Measurements from ENCODE around the gene MYZAP. TPM values are rescaled to one million over a fixed set of nuclear protein-coding genes. Genes with fewer than 3 reads are reported as not detected.

The MYZAP gene
- total RNA-seq, 1 experiment from 2014 or later, result 0.63 TPM

- H3K23me2 ChIP-seq (ENCODE audit: insufficient read length, low read depth, low read length, poor library complexity, severe bottlenecking), result no peaks in the 10 kb centered on the region
- WGBS (ENCODE audit: extremely low coverage, insufficient read length, low lambda C conversion rate), result no CpG with 5 or more reads among the region's 3 CpGs
- no peak overlapping the region for H3K56ac ChIP-seq (ENCODE audit: insufficient read length, low read depth, low read length)
- no peak overlapping the region for H2BK5ac ChIP-seq (ENCODE audit: insufficient read length, low read length)
- H2BK15ac ChIP-seq (ENCODE audit: low read depth, low read length), result no peak overlapping the region
- no peak overlapping the region for H3K9ac ChIP-seq (ENCODE audit: extremely low read depth, insufficient read length, low read length)
- no peak overlapping the region for H2BK12ac ChIP-seq (ENCODE audit: insufficient read length, low read depth, low read length)
- Mint-ChIP-seq H3K27me3 (ENCODE audit: low read depth) (no peaks in the 10 kb centered on the region), H3K36me3 (ENCODE audit: insufficient read depth in 1 of 3, low read depth in 3 of 3) (peaks cover 4 to 21% (median 10%) of the 10 kb centered on the region in 3 experiments; a peak in 5 of 7 replicates), H3K27ac (no peak overlapping the region), H3K4me3 (no peak overlapping the region), H3K4me1 (no peaks in the 10 kb centered on the region), H3K9me3 (peaks cover 0 to 8% of the 10 kb centered on the region in 2 experiments; a peak in 4 of 5 replicates)
- H3K4me1 ChIP-seq (ENCODE audit: insufficient read depth, low read length), result no peaks in the 10 kb centered on the region
- H3K27ac ChIP-seq (ENCODE audit: insufficient read length, low read depth, low read length), result no peak overlapping the region
- no peak overlapping the region for H3K14ac ChIP-seq (ENCODE audit: insufficient read depth, low read length)
- no peak for DNase-seq
- H3K9me3 ChIP-seq (ENCODE audit: control insufficient read depth, low read depth, low read length), result no peaks in the 10 kb centered on the region
- no peak overlapping the region for H4K91ac ChIP-seq (ENCODE audit: insufficient read length, low read depth, low read length)
- H4K5ac ChIP-seq (ENCODE audit: insufficient read length, low read depth, low read length), result no peak overlapping the region
- TF ChIP-seq CTCF (conservative IDR thresholded peaks at IDR 0.05), result no peak
- H3K79me2 ChIP-seq (ENCODE audit: insufficient read depth, low read length), result no peaks in the 10 kb centered on the region
- H3T11ph ChIP-seq (ENCODE audit: low read length), result no peak overlapping the region
- no peak overlapping the region for H3K4ac ChIP-seq (ENCODE audit: low read depth, low read length)
- no peak overlapping the region for H2AFZ ChIP-seq (ENCODE audit: low read length)
- no peaks in the 10 kb centered on the region for H4K20me1 ChIP-seq (ENCODE audit: control insufficient read depth, insufficient read depth, insufficient read length)
- H2BK120ac ChIP-seq (ENCODE audit: low read depth, low read length, poor library complexity, severe bottlenecking), result no peak overlapping the region
- H2BK20ac ChIP-seq (ENCODE audit: low read depth, low read length, poor library complexity, severe bottlenecking), result no peak overlapping the region
- H3K79me1 ChIP-seq (ENCODE audit: insufficient read depth, low read depth, low read length, poor library complexity, severe bottlenecking), result no peaks in the 10 kb centered on the region
- H3K27me3 ChIP-seq (ENCODE audit: insufficient read depth, low read length), result no peaks in the 10 kb centered on the region
- no peak overlapping the region for H4K8ac ChIP-seq (replicated peaks; ENCODE audit: insufficient read length, low read depth, low read length)
- no peak overlapping the region for H3K4me2 ChIP-seq (ENCODE audit: insufficient read depth, insufficient read length, low read length)
- H2AK5ac ChIP-seq (ENCODE audit: insufficient read length, low read length), result no peak overlapping the region
- no peak overlapping the region for H3K18ac ChIP-seq (ENCODE audit: insufficient read length, low read depth, low read length)
- no peak overlapping the region for H3K23ac ChIP-seq (ENCODE audit: insufficient read length, low read depth, low read length)
Measured at GRCh38 chr15:57720867-57721266, 129.2 kb downstream of the MYZAP start.
